Measurements from ENCODE around the gene PRRG1.
"Not testable (repeated sequence)": the region's sequence is repeated elsewhere in the genome, so short reads cannot be mapped to it uniquely, and the experiment has no call there.

The PRRG1 gene

DNA sequence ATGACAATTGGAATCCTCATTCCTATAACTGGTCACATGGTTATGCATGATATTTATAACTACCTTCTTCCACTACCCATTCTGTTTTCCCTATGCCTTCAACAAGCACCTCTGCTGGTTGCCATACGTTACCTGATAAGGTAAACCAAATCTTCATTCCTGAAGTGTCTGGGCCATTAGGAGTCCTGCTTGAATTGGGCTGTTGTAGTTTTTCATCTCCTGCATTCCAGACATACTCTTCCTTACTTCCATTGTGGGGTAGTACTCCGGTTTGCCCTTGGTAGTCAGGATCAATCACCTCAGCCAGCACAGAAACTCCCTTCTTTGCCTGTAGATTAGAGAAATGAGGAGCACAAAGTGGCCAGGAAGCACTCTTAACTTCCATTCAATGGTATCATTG is 113.2 kb downstream of the PRRG1 start:
- no peaks in the 10 kb centered on the region for H3K27me3 Mint-ChIP-seq (ENCODE audit: low read depth)
- no peak overlapping the region for H3K4me3 Mint-ChIP-seq
- H3K27ac Mint-ChIP-seq, result no peak overlapping the region
- H3K9me3 Mint-ChIP-seq, result no peaks in the 10 kb centered on the region
- H3K4me1 Mint-ChIP-seq (ENCODE audit: low read depth), result no peaks in the 10 kb centered on the region
- no peak for DNase-seq (ENCODE audit: low spot score)
- H3K36me3 Mint-ChIP-seq (ENCODE audit: low read depth), result no peaks in the 10 kb centered on the region

DNA sequence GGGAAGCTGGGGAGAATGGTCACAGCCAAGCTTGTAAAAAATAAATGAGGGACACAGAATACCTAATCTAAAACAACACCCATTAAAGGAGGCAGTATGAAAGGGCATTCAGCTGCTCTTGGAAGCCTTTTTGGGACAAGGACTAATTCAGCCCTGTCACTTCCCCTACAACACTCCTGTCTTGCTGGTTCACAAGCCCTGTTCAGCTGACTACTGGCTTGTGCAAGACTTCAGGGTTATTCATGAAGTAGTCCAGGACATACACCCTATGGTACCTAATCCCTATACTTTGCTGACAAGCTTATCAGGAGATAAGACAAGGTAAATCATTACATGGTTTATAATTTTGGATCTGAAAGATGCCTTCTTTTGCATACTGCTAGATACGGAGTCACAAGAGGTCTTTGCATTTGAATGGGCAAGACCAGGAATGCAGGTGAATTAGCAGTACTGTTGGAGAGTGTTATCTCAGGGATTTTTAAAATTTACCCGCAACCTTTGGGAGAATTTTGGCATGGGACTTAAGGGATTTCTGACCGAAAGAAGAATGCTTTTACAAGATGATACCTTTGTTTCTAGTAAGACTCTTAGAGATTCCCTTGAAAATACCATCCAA is 119.1 kb downstream of the PRRG1 start:
- Mint-ChIP-seq H3K4me1 (ENCODE audit: low read depth) (no peaks in the 10 kb centered on the region), H3K36me3 (ENCODE audit: low read depth) (no peaks in the 10 kb centered on the region), H3K27me3 (ENCODE audit: low read depth) (no peaks in the 10 kb centered on the region), H3K4me3 (no peak overlapping the region), H3K9me3 (no peaks in the 10 kb centered on the region), H3K27ac (no peak overlapping the region)
- no peak for DNase-seq (ENCODE audit: low spot score)

DNA sequence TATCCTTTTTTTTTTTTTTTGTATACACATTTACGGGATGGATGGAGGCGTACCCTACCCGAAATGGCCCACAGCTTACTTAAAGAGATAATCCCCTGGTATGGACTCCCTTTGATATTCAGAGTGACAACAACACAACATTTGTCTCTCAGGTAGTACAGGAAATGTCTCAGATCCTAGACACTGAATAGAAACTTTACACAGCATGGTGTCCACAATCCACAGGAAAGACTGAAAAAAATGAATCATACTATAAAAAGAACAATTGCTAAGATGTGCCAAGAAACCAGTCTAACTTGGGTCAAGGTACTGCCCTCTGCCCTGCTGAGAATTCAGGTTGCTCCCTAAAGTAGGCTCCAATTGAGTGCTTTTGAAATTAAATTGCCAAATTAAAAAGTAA is 121.5 kb downstream of the PRRG1 start:
- Mint-ChIP-seq H3K9me3 (no peaks in the 10 kb centered on the region), H3K36me3 (ENCODE audit: low read depth) (no peaks in the 10 kb centered on the region), H3K27ac (no peak overlapping the region), H3K4me3 (no peak overlapping the region), H3K4me1 (ENCODE audit: low read depth) (no peaks in the 10 kb centered on the region), H3K27me3 (ENCODE audit: low read depth) (no peaks in the 10 kb centered on the region)
- DNase-seq (ENCODE audit: low spot score), result no peak

DNA sequence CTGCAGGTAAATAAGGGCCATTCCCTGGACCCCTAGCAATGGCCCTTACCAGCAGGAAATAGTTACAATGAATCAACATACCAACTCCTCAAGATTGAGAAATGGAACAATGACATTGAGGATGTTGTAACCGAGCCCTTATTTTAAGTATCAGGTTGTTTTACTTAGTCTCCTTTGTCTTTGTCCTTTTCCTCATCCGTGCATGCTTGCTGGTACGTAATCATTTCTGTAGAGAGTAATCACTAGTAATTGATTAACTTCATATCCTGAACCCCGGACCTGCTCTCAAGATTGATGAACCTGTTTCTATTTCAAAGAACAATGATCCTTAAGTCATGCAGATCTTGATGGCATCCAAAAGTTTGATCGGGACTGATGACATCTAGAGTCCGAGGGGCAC is 123.7 kb downstream of the PRRG1 start:
- Mint-ChIP-seq H3K27ac (no peak overlapping the region), H3K4me1 (ENCODE audit: low read depth) (no peaks in the 10 kb centered on the region), H3K36me3 (ENCODE audit: low read depth) (no peaks in the 10 kb centered on the region), H3K9me3 (no peaks in the 10 kb centered on the region), H3K27me3 (ENCODE audit: low read depth) (no peaks in the 10 kb centered on the region), H3K4me3 (no peak overlapping the region)
- DNase-seq (ENCODE audit: low spot score), result no peak

DNA sequence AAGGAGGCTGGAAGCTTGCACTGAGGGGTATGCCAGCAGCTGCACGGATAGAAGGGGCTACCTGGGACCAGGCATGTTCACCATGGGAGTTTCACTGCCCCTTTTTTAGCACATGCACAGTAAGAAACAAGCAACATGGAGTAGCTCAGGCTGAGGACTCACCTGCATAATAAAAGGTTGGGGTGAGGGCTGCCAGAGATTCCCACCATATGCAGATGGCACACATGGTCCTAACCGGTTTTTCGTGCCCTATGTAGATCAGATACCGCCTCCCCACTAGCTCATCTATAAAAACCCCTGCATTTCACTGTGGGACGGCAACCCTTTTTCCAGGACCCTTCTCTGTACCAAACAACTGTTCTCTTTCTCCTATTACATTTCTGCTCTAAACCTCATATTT is 125.3 kb downstream of the PRRG1 start:
- Mint-ChIP-seq H3K27me3 (ENCODE audit: low read depth) (no peaks in the 10 kb centered on the region), H3K27ac (no peak overlapping the region)

DNA sequence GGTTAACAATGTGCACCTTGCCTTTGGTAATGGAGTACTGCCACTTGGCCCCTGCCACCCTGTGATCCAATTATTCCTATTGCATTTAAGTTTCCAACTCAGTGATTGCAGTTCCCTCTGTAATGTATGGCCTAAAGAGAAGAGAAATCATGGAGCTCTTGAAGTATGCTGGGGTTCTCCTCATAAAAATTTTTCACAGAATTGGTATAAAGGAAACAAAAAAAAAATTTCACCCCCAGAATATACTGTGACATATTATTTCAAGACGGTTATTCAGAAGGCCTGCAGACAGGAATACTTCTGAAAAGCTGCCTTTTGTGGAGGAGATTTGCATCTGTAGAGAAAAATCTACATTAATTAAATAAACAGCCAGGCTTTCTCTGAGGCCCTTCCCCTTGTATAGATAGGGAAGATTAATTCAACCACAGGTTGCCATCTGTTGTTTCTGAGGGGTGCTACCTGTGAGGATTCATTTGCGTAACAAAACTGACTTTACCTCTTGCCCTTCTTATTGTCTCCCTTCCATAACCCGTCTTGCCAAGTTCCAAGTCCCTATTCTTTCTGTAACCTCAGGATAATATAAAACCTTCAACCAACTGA is 127.5 kb downstream of the PRRG1 start:
- DNase-seq (ENCODE audit: low spot score), result no peak
- Mint-ChIP-seq H3K4me3 (no peak overlapping the region), H3K9me3 (no peaks in the 10 kb centered on the region), H3K27me3 (ENCODE audit: low read depth) (no peaks in the 10 kb centered on the region), H3K27ac (no peak overlapping the region), H3K4me1 (ENCODE audit: low read depth) (no peaks in the 10 kb centered on the region), H3K36me3 (ENCODE audit: low read depth) (no peaks in the 10 kb centered on the region)

More for the DNA sequence above, 125.3 kb downstream of the PRRG1 start:
- Mint-ChIP-seq H3K4me3 (no peak overlapping the region), H3K9me3 (no peaks in the 10 kb centered on the region), H3K4me1 (ENCODE audit: low read depth) (no peaks in the 10 kb centered on the region), H3K36me3 (ENCODE audit: low read depth) (no peaks in the 10 kb centered on the region)
- DNase-seq (ENCODE audit: low spot score), result no peak

DNA sequence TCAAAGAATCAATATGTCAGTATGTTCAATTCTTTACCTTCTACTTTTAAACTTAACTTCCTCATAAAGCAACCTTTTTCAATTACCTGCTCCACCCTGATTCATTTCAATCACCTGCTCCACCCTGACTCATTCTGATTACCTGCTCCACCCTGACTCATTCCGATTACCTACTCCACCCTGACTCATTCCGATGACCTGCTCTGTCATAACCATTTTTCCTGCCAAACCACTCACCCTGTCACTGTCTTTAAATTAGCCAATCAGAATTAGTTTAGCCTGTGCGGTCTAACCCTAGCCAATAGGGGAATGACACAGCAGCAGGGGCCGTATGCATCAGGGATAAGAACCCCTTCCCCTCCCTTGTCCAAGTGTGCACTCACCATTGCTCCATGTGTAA is 135.2 kb downstream of the PRRG1 start:
- H3K4me1 Mint-ChIP-seq (ENCODE audit: low read depth); H3K4me3 Mint-ChIP-seq; DNase-seq (ENCODE audit: low spot score); H3K27me3 Mint-ChIP-seq (ENCODE audit: low read depth); H3K27ac Mint-ChIP-seq; H3K36me3 Mint-ChIP-seq (ENCODE audit: low read depth); H3K9me3 Mint-ChIP-seq: not testable (repeated sequence)

DNA sequence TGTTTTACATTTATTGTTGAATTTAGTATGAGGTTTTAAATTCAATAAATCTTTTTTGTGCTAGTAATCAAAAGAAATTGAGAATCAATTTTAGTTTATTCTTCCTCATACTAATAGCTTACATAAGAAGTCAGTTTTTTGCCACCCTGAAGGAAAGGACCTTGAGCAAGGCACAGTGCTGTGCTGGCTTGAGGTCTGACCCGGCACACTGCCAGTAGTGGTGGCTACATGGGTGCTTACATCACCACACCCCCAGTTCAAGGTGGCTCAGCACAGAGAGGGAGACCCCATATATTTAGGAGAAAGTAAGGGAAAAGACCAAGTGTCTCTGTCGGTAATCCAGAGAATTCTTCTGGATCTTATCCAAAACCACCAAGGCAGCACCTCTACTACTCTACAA is 136.3 kb downstream of the PRRG1 start:
- Mint-ChIP-seq H3K4me1 (ENCODE audit: low read depth) (no peaks in the 10 kb centered on the region), H3K27me3 (ENCODE audit: low read depth) (no peaks in the 10 kb centered on the region), H3K9me3 (no peaks in the 10 kb centered on the region), H3K36me3 (ENCODE audit: low read depth) (no peaks in the 10 kb centered on the region), H3K4me3 (no peak overlapping the region), H3K27ac (no peak overlapping the region)
- DNase-seq (ENCODE audit: low spot score), result no peak

DNA sequence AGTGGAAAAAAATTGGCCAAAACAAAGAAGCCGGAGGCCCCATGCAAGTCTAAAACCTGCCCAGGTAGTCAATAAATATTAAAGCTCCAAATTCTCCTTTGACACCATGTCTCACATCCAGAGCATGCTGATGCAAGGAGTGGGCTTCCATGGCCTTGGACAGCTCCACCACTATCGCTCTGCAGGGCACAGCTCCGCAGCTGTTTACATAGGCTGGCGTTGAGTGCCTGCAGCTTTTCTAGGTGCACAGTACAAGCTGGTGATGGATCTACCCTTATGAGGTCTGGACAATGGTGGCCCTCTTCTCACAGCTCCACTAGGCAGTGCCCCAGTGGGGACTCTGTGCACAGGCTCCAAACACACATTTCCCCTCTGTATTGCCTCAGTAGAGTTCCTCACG is 138.1 kb downstream of the PRRG1 start:
- Mint-ChIP-seq H3K4me1 (ENCODE audit: low read depth) (no peaks in the 10 kb centered on the region), H3K27me3 (ENCODE audit: low read depth) (no peaks in the 10 kb centered on the region), H3K4me3 (no peak overlapping the region), H3K9me3 (no peaks in the 10 kb centered on the region), H3K27ac (no peak overlapping the region), H3K36me3 (ENCODE audit: low read depth) (no peaks in the 10 kb centered on the region)
- no peak for DNase-seq (ENCODE audit: low spot score)

DNA sequence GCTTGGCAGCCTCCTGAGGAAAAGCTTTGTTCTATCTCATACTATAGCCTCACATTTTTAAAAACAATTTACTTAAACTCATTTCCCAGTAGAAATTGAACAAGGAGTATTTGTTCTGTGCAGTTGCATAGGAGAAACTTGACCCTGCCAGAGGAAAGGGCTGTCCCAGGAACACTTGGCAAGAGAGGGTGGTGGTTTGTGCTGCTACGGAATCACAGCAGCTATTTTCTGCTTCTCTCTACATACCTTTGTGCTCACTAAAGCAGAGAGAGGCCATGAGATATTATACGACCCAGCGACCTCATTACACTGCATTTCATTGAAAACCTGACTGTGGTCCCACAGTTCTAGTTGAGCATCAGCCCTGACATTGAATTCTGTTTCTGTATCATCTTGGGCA is 139.2 kb downstream of the PRRG1 start:
- H3K27ac Mint-ChIP-seq, result no peak overlapping the region
- no peaks in the 10 kb centered on the region for H3K27me3 Mint-ChIP-seq (ENCODE audit: low read depth)
- H3K36me3 Mint-ChIP-seq (ENCODE audit: low read depth), result no peaks in the 10 kb centered on the region
- no peak for DNase-seq (ENCODE audit: low spot score)
- no peak overlapping the region for H3K4me3 Mint-ChIP-seq
- no peaks in the 10 kb centered on the region for H3K4me1 Mint-ChIP-seq (ENCODE audit: low read depth)
- no peaks in the 10 kb centered on the region for H3K9me3 Mint-ChIP-seq

DNA sequence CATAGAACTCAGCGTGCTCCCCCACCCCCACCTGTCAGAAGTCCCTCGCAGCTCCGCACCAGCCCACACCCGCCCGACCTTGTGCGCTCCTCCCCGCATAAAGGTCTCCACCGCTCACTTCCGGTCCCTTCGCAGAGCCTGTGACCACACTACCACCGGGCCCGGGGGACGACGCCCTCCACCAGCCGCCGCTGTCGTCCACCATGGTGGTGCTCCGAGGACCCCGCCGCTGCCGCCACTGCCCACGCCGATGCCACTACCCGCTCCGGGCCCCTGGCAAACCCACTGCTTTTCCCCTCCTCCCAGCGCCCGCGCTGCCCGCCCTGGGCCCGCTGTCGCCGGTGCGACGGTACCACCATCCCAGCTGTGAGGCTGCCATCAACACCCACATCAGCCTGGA is 142.5 kb downstream of the PRRG1 start:
- H3K36me3 Mint-ChIP-seq (ENCODE audit: low read depth), result no peaks in the 10 kb centered on the region
- no peak overlapping the region for H3K27ac Mint-ChIP-seq
- no peak for DNase-seq (ENCODE audit: low spot score)
- no peaks in the 10 kb centered on the region for H3K9me3 Mint-ChIP-seq
- H3K4me3 Mint-ChIP-seq, result no peak overlapping the region
- H3K4me1 Mint-ChIP-seq (ENCODE audit: low read depth), result no peaks in the 10 kb centered on the region
- no peaks in the 10 kb centered on the region for H3K27me3 Mint-ChIP-seq (ENCODE audit: low read depth)

DNA sequence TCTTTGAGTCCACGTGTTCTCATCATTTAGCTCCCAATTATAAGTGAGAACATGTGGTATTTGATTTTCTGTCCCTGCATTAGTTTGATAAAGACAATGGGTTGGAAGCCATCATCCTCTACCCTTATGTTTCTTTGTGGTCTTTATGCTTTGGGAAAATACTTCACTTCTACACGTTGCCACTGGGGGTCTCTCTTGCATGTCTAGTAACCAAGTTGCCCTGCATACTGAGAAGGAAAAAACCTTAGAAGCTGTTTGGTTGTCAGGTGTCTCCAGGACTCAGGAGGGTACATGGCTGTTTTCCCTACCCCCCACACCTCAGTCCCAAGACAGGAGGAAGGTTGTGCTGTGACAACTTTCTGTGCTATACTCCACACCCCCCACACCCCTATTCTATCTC is 146.6 kb downstream of the PRRG1 start:
- H3K36me3 Mint-ChIP-seq (ENCODE audit: low read depth); H3K9me3 Mint-ChIP-seq; DNase-seq (ENCODE audit: low spot score); H3K27me3 Mint-ChIP-seq (ENCODE audit: low read depth); H3K4me3 Mint-ChIP-seq; H3K4me1 Mint-ChIP-seq (ENCODE audit: low read depth); H3K27ac Mint-ChIP-seq: not testable (repeated sequence)

DNA sequence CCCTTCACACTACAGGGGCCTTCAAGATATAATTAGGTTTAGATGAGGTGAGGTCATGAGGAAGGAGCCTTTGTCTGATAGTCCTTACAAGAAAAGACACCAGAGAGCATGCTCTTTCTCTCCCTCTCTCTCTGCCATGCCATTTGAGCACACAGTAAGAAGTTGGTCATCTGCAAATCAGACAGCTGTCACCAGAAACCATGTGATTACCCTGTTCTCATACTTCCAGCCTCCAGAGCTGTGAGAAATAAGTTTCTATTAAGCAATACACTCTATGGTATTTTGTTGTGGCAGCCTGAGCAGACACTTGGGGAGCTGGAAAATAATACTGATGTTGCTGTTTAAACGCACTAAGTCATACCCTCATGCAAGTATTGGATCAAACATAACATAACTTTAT is 148.0 kb downstream of the PRRG1 start:
- H3K9me3 Mint-ChIP-seq; H3K27me3 Mint-ChIP-seq (ENCODE audit: low read depth); H3K4me1 Mint-ChIP-seq (ENCODE audit: low read depth); H3K36me3 Mint-ChIP-seq (ENCODE audit: low read depth); DNase-seq (ENCODE audit: low spot score); H3K4me3 Mint-ChIP-seq; H3K27ac Mint-ChIP-seq: not testable (repeated sequence)

DNA sequence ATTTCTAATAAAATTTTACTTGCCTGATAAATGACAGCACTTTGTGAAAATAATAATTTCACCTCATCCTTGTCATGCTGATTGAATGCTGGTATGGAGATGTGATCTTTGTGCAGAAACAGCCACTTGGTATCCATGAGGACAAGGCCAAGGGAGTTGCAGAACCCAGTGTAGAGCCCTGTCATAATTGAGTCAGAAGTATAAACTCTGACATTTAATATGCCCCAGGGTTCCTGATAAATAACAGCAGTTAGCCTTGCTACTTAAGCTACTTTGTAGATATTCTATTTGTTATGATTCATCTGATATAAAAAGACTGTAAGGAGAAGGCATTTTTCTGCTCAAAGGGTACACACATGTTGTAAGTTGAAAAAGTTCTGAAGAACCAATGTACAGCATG is 149.2 kb downstream of the PRRG1 start:
- not testable (repeated sequence) for H3K4me3 Mint-ChIP-seq; H3K27ac Mint-ChIP-seq; H3K4me1 Mint-ChIP-seq (ENCODE audit: low read depth); H3K27me3 Mint-ChIP-seq (ENCODE audit: low read depth); H3K9me3 Mint-ChIP-seq; DNase-seq (ENCODE audit: low spot score); H3K36me3 Mint-ChIP-seq (ENCODE audit: low read depth)

DNA sequence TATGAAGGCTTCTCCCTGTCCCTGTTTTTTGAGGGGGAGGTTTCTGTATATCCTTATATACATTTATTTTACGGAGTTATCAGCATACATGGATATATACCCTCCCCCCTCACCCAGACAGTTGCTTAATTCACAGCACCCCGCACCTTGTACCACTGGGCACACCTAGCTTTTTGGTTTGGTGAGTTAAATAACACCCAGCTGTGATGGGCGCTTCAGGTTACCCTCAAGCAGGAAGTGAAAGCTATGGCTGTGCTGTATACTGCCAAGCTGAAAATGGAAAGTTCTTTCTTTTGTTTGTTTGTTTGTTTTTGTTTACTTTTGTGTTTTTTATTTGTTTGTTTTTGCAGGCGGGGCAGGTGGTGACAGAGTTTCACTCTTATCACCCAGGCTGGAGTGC is 150.5 kb downstream of the PRRG1 start:
- not testable (repeated sequence) for H3K27ac Mint-ChIP-seq; H3K4me3 Mint-ChIP-seq; H3K9me3 Mint-ChIP-seq; H3K36me3 Mint-ChIP-seq (ENCODE audit: low read depth); H3K27me3 Mint-ChIP-seq (ENCODE audit: low read depth); H3K4me1 Mint-ChIP-seq (ENCODE audit: low read depth); DNase-seq (ENCODE audit: low spot score)

Measured in T-helper 2 cell treated with Interferon-gamma antibody and Interleukin-4, amounts not matched to agents 5 μg/mL and 100 μg/mL, for 36 hours (primary cell).